Upper lobe of right lung (tissue), 1 donor: ENCODE measurements around the gene ADGRL3. TPM values are rescaled to one million over a fixed set of nuclear protein-coding genes. Genes with fewer than 3 reads are reported as not detected.

Experiments used
- ATAC-seq: fragments of 200-7000 bp; cut with Tn5 transposase; one replicate; pipeline ENCODE4 v1.9.1; 2020; ENCODE audit warnings: mild to moderate bottlenecking, moderate library complexity
- DNase-seq: peaks from one replicate; pipeline ENCODE4 v3.0.0-alpha.2; 2020
- H3K27ac ChIP-seq: fragments of 200-600 bp; one replicate; pipeline ENCODE4 v1.8.0; 2022
- H3K27me3 ChIP-seq: fragments of 200-600 bp; one replicate; pipeline ENCODE4 v1.8.0; 2022; ENCODE audit warnings: mild to moderate bottlenecking
- H3K36me3 ChIP-seq: fragments of 200-600 bp; one replicate; pipeline ENCODE4 v1.8.0; 2022
- H3K4me1 ChIP-seq: fragments of 200-600 bp; one replicate; pipeline ENCODE4 v1.8.0; 2022
- H3K4me3 ChIP-seq: fragments of 200-600 bp; one replicate; pipeline ENCODE4 v1.8.0; 2022; ENCODE audit warnings: mild to moderate bottlenecking
- H3K9me3 ChIP-seq: fragments of 200-600 bp; one replicate; pipeline ENCODE4 v1.8.0; 2022
- CTCF ChIP-seq: fragments of 200-600 bp; IDR thresholded peaks from one replicate; pipeline ENCODE4 v1.8.0; 2022; ENCODE audit warnings: antibody characterized with exemption
- intact Hi-C: fragments of 100-400 bp; cut with DNase I; formaldehyde crosslinking; loops from one replicate; pipeline ENCODE4 v1.11.0; 2022
- total RNA-seq: library from RNA; stranded (reverse); fragmentation: NEBNext Ultra II Directional; extraction: Animal tissue kit (Norgen Biotek cat#: 25700); gene quantifications from one replicate; pipeline ENCODE4 v1.2.1, GENCODE V29; 2021
- donor health status: DM: no; HTN: yes; CAD: no; lungs with severe emphysema.

ADGRL3 gene
- total RNA-seq, 1 donor from 2014 or later: 4.0 TPM

DNA sequence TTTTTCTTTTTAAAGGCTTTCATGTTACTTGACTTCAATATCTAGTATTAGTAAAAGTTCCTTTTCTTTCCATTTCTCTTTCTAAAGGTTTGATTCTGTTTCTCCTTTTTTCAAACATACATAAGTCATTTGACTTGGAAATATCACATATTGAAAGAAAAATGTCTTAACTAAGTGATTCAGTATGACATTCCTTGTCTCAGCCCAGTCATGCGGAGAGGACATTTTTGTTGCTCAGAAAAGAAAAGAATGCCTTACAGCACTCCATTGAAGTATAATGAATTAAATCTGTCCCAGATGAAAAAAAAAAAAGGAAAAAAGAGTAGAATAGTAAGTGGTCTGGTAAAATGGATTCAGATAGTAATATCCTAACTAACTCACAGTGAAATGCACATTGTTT, 466.1 kb downstream of the ADGRL3 start:
- H3K9me3 ChIP-seq: no peaks in the 10 kb centered on the region
- no peak overlapping the region for H3K4me3 ChIP-seq
- H3K27ac ChIP-seq: no peak overlapping the region
- no peaks in the 10 kb centered on the region for H3K4me1 ChIP-seq
- DNase-seq: no peak
- no peak for TF ChIP-seq CTCF
- ATAC-seq: no peak
- no peaks in the 10 kb centered on the region for H3K36me3 ChIP-seq
- no peaks in the 10 kb centered on the region for H3K27me3 ChIP-seq
- intact Hi-C loops: no loop called here

DNA sequence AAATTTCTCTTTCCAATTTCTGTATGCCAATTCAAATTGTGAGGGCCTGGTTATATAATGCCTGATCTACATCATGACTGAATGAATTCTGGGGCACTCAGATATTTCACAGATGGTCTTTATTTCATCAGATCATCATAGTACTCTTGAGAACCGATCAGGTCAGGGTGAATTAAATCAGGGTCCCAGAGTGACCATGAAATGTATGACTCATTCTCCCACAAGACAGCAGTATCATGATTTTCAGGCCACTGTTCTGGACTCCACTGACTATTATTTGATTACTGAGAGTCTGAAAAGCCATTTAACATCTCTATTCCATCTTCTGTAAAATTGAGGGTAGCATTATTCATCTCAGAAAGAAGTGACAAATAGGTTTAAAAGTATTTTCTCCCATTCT, 471.5 kb downstream of the ADGRL3 start:
- intact Hi-C loops: no loop called here
- ATAC-seq: no peak

GRCh38 chr4:61675464-61675863, 475.3 kb downstream of the ADGRL3 start:
- Histone ChIP-seq H3K4me3 (no peak overlapping the region), H3K36me3 (no peaks in the 10 kb centered on the region), H3K27ac (no peak overlapping the region), H3K27me3 (no peaks in the 10 kb centered on the region), H3K4me1 (no peaks in the 10 kb centered on the region), H3K9me3 (no peaks in the 10 kb centered on the region)
- DNase-seq (no peak), ATAC-seq (no peak)
- intact Hi-C loops: no loop called here
- TF ChIP-seq CTCF: no peak

More for the DNA sequence above, 471.5 kb downstream of the ADGRL3 start:
- DNase-seq: no peak
- no peaks in the 10 kb centered on the region for H3K36me3 ChIP-seq
- H3K27me3 ChIP-seq: no peaks in the 10 kb centered on the region
- no peaks in the 10 kb centered on the region for H3K4me1 ChIP-seq
- no peak overlapping the region for H3K27ac ChIP-seq
- H3K9me3 ChIP-seq: no peaks in the 10 kb centered on the region
- TF ChIP-seq CTCF: no peak
- no peak overlapping the region for H3K4me3 ChIP-seq

GRCh38 chr4:61678297-61678696, 478.2 kb downstream of the ADGRL3 start:
- ATAC-seq: no peak
- no peak for TF ChIP-seq CTCF
- intact Hi-C loops: no loop called here

GRCh38 chr4:61693520-61693919, 493.4 kb downstream of the ADGRL3 start:
- Histone ChIP-seq H3K9me3 (no peaks in the 10 kb centered on the region), H3K27me3 (no peaks in the 10 kb centered on the region), H3K4me1 (no peaks in the 10 kb centered on the region), H3K4me3 (no peak overlapping the region), H3K27ac (no peak overlapping the region), H3K36me3 (no peaks in the 10 kb centered on the region)
- DNase-seq (no peak), ATAC-seq (no peak)
- no peak for TF ChIP-seq CTCF
- intact Hi-C loops: no loop called here

More at GRCh38 chr4:61678297-61678696, 478.2 kb downstream of the ADGRL3 start:
- Histone ChIP-seq H3K27ac (no peak overlapping the region), H3K36me3 (no peaks in the 10 kb centered on the region), H3K4me3 (no peak overlapping the region), H3K4me1 (no peaks in the 10 kb centered on the region), H3K27me3 (no peaks in the 10 kb centered on the region), H3K9me3 (no peaks in the 10 kb centered on the region)
- no peak for DNase-seq

GRCh38 chr4:61714387-61714911, 514.3 kb downstream of the ADGRL3 start:
- H3K36me3 ChIP-seq: no peaks in the 10 kb centered on the region
- no peak for TF ChIP-seq CTCF
- no peaks in the 10 kb centered on the region for H3K4me1 ChIP-seq
- no peaks in the 10 kb centered on the region for H3K27me3 ChIP-seq
- DNase-seq: no peak
- H3K4me3 ChIP-seq: no peak overlapping the region
- no peaks in the 10 kb centered on the region for H3K9me3 ChIP-seq
- H3K27ac ChIP-seq: no peak overlapping the region
- intact Hi-C loops: no loop called here
- ATAC-seq: no peak
